Choroid plexus epithelial cell (primary cell): ENCODE data around the gene DNASE1L1.

Experiments used
- DNase-seq: peaks from one replicate; pipeline ENCODE4 v3.0.0-alpha.2; 2010; ENCODE audit warnings: low read depth
- H3K4me3 ChIP-seq: 2 replicates; pipeline ENCODE4 v1.5.1; 2011; ENCODE audit warnings: low read depth, mild to moderate bottlenecking, control low read depth, low read length, moderate library complexity
- TF ChIP-seq, protein P1 (sequence below): conservative IDR thresholded peaks from 2 replicates; pipeline ENCODE4 v1.5.1; 2011; ENCODE audit warnings: low read depth, mild to moderate bottlenecking, control low read depth, inconsistent platforms, low read length, moderate library complexity

Gene DNASE1L1

DNA sequence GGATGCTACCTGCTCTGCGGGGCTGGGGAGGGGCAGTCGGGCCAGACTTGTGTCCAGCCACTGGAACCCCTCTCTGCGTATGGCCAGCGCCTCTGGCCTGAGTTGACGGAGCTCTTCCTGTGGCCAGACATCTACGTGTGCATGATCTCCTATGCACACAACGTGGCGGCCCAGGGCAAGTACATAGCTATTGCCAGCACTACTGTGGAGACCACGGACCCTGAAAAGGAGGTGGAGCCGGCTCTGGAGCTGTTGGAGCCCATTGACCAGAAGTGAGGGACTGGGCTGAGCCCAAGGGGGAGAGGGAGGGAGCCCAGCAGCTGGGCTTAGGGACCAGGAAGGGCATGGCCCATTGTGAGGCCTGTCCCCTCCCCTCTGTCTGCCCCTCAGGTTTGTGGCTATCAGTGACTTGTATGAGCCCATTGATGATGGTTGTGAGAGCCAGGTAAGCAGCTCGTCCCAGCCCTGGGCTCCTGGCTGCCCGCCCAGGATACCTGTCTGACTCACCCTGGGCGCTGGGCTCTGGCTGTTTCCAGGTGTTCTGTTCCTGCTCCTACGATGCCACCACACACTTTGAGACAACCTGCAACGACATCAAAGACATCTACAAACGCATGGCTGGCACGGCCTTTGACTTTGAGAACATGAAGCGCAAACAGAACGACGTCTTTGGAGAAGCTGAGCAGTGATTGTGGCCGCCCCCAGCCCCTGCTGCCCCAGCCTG is 33.1 kb upstream of the DNASE1L1 start:
- H3K4me3 ChIP-seq: no peak overlapping the region
- no peak for DNase-seq
- TF ChIP-seq, protein P1, sequence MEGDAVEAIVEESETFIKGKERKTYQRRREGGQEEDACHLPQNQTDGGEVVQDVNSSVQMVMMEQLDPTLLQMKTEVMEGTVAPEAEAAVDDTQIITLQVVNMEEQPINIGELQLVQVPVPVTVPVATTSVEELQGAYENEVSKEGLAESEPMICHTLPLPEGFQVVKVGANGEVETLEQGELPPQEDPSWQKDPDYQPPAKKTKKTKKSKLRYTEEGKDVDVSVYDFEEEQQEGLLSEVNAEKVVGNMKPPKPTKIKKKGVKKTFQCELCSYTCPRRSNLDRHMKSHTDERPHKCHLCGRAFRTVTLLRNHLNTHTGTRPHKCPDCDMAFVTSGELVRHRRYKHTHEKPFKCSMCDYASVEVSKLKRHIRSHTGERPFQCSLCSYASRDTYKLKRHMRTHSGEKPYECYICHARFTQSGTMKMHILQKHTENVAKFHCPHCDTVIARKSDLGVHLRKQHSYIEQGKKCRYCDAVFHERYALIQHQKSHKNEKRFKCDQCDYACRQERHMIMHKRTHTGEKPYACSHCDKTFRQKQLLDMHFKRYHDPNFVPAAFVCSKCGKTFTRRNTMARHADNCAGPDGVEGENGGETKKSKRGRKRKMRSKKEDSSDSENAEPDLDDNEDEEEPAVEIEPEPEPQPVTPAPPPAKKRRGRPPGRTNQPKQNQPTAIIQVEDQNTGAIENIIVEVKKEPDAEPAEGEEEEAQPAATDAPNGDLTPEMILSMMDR: no peak

DNA sequence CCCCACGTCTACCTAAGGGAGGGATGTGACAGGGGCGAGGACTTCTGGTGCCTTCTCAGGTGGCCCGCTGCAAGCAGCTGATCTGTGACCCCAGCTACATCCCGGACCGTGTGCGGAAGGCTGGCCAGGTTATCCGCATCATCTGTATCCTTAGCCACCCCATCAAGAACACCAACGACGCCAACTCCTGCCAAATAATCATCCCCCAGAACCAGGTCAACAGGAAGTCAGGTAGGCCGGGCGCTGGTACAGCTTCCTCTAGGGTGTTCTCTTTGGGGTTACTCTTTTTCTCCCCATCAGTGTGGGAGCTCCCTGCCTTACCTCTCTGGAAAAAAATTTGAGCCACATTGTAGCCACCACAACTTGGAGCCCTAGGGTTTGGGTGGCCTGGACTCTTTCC is 32.5 kb upstream of the DNASE1L1 start:
- DNase-seq: no peak
- no peak overlapping the region for H3K4me3 ChIP-seq
- TF ChIP-seq, protein P1: no peak

DNA sequence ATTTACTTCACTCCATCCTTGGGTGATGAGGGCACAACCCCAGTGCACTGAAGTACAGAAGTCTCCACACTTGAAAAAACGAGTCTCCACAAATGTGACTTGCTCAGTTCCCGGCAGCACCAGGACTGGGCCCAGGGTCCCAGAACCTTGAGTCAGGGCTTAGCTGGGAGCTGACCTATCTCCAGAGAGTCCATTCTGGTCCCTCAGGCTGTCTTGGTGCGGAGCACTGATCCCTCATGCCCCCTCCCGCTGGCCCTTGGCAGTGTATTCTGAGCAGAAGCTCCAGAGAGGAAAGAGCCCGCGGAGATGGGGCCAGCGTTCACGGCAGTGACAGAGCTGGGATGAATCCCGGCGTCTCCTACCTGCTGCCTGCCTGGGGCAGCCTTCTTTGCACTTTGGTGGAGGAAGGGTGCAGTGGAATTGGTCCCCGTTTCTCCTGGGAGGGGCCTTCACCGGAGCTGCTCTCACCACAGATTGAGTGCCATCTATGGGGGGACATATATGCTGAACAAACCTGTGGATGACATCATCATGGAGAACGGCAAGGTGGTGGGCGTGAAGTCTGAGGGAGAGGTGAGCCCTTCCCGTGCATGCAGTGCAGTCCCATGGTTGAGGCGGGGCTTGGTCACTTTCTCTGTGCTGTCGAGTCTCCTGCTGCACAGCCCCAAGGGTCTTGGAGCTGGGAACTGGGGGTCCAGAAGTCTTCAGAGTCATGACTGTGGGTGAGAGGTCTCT is 31.7 kb upstream of the DNASE1L1 start:
- H3K4me3 ChIP-seq: no peak overlapping the region
- TF ChIP-seq, protein P1: no peak
- no peak for DNase-seq

DNA sequence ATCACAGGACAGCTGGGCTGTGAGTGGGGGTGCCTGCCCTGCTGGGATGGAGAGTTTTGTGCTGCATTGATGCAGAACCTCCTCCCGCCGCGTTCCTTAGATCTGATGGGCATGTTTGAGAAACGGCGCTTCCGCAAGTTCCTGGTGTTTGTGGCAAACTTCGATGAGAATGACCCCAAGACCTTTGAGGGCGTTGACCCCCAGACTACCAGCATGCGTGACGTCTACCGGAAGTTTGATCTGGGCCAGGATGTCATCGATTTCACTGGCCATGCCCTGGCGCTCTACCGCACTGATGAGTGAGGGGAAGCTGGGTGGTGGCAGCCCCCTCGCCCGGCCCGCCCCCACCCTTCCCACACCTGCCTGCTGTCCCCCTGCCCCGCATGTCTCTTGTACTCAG is 30.8 kb upstream of the DNASE1L1 start:
- no peak for DNase-seq
- TF ChIP-seq, protein P1: no peak
- no peak overlapping the region for H3K4me3 ChIP-seq

DNA sequence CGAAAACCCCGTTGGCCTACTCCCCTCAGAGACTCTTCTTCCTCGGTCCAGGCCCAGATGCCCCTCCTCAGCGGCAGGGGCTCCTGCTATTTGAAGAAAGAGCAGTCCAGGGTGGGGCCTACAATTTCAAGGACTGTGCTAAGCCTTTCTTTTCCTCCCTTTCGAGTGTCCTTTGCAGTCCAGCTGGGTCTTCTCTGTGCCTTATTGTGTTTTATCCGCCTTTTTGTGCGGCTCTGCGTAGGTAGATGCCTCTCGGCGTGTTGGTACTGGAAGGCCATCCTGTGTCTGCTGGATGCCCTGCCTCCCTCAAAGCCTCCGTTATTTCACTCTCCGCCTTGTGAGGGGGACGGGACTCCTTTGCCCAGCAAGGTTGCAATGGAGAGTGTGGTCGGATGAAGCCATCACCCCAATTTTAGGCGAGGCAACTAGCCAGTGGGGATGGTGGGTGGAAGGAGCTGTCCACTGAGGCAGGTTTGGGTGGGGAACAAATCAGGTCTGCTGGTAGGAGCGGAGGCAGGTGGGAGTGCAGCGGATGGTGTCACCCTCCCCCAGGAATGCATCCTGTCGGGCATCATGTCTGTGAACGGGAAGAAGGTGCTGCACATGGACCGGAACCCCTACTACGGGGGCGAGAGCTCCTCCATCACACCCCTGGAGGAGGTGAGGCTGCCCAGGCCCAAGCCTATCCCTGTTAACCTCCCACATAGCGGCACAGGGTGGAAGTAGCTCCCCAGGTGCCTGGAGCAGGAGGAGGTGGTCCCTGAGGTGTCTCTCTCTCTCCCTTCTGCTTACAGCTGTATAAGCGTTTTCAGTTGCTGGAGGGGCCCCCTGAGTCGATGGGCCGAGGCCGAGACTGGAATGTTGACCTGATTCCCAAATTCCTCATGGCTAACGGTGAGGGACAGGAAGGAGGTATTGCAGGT is 29.2 kb upstream of the DNASE1L1 start:
- peak overlapping the region; percentile 72 for H3K4me3 ChIP-seq
- TF ChIP-seq, protein P1: no peak
- DNase-seq: no peak

DNA sequence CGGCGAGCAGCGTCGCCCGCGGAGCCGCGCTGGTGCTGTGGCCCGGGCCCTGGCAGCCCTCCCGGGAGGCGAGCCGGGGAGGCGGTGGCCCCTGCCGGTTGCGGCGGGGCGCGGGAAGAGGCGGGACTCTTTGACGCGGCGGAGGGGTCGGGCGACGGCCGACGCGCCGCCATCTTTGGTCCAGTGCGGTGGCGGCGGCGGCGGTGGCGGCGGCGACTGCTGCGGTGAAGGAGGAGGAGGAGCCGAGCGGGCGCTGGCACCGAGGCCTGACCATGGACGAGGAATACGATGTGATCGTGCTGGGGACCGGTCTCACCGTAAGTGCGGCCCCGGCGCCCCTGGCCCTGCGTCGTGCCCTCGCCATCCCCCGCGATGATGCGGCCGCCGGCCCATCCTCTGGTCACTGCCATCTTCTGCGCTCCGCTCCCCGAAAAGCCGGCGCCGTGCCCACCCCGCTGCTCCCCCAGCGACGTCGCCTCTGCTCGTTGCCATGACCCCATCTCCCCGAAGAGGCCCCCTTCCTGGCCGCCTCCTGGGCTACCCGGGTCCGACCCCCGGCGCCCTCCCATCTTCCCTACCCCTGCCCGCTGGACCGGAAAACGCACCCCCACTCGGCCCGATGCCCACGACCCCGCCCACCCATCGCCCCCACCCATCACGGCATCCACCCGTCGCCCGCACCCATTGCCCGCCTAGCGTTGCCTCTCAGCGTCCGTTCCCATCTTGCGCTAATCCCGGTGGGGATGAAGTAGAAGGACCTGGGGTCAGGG is 28.1 kb upstream of the DNASE1L1 start, which contains the start of gene GDI1:
Gene GDI1 (plus strand): TSS at position 172 of the 770 bp plus-strand sequence. CDS start 101 bp downstream, at position 273.
- peak within 1 kb of the TSS; percentile 72 for H3K4me3 ChIP-seq
- TF ChIP-seq, protein P1: no peak
- no peak for DNase-seq
